HCT116 (cell line): ENCODE data around the gene HAND1. TPM values are rescaled to one million over a fixed set of nuclear protein-coding genes. Genes with fewer than 3 reads are reported as not detected.

Source experiments
- ATAC-seq: fragments of 200-7000 bp; cut with Tn5 transposase; 2 replicates; pipeline ENCODE4 v1.9.1; 2020; ENCODE audit warnings: mild to moderate bottlenecking, moderate library complexity
- BruUV-seq: library from RNA; stranded (reverse); fragments of 400-500 nt; replicated peaks from 2 replicates; lab custom pipeline; 2021; lab: Mats Ljungman, UMichigan
- CTCF ChIA-PET: fragments of 300-600 bp; sonication (Branson Sonifier 250); formaldehyde crosslinking; loops from one replicate; lab custom pipeline; 2021; ENCODE audit warnings: antibody characterized with exemption; lab: Charles Lee
- POLR2A ChIA-PET: fragments of 300-600, 350-600 bp; sonication (Branson Sonifier 250); formaldehyde crosslinking; loops from one replicate; lab custom pipeline; 2021; ENCODE audit warnings: antibody characterized with exemption; lab: Charles Lee
- RAD21 ChIA-PET, 2 experiments: fragments of 300-600 bp; sonication (Branson Sonifier 250); formaldehyde crosslinking; loops; one replicate each; lab custom pipeline; 2023; ENCODE audit warnings: low total read pairs in 2 of 2; ENCODE audit not compliant: uncharacterized antibody in 2 of 2, unreplicated experiment in 2 of 2, low non-redundant PET in 1 of 2; lab: Charles Lee
- DNase-seq: peaks from one replicate; pipeline ENCODE4 v3.0.0-alpha.2; 2010; ENCODE audit warnings: low read depth, low spot score
- H2AFZ ChIP-seq: fragments of 200-600 bp; shearing (Covaris generic), sonication (generic); 2 replicates; pipeline ENCODE4 v1.6.1; 2017; ENCODE audit warnings: low read depth, mixed run types, mixed read lengths, antibody characterized with exemption, low read length; ENCODE audit not compliant: poor library complexity, severe bottlenecking
- H3K27ac ChIP-seq: 2 replicates; pipeline ENCODE4 v1.5.1; 2012; ENCODE audit warnings: low read depth, low read length
- H3K27me3 ChIP-seq: fragments of 200-600 bp; sonication (generic); 2 replicates; pipeline ENCODE4 v1.6.1; 2016; ENCODE audit warnings: mixed run types, low read length, mixed read lengths; ENCODE audit not compliant: insufficient read depth
- H3K36me3 ChIP-seq, 2 experiments: fragments of 200-500 bp in 1 of 2; fragments of 200-600 bp in 1 of 2; sonication (Bioruptor generic) in 1 of 2; sonication (generic) in 1 of 2; 2 replicates each; pipeline versions ENCODE4 v1.5.1 to v1.6.1; 2014 to 2016; ENCODE audit warnings: low read length in 2 of 2, inconsistent platforms in 1 of 2, mixed read lengths in 1 of 2, mixed run types in 1 of 2; ENCODE audit not compliant: insufficient read depth in 2 of 2, control insufficient read depth in 1 of 2
- H3K4me1 ChIP-seq, 2 experiments: fragments of 200-600 bp in 1 of 2; sonication (generic) in 1 of 2; 2 replicates each; pipeline versions ENCODE4 v1.5.1 to v1.6.1; 2012 to 2017; ENCODE audit warnings: low read length in 2 of 2, inconsistent platforms in 1 of 2, mild to moderate bottlenecking in 1 of 2, mixed read lengths in 1 of 2, mixed run types in 1 of 2, moderate library complexity in 1 of 2; ENCODE audit not compliant: insufficient read depth in 2 of 2, control insufficient read depth in 1 of 2
- H3K4me2 ChIP-seq: fragments of 200-600 bp; sonication (generic); 2 replicates; pipeline ENCODE4 v1.6.1; 2017; ENCODE audit warnings: mixed run types, low read length, mixed read lengths
- H3K4me3 ChIP-seq, 2 experiments: fragments of 200-600 bp in 1 of 2; sonication (generic) in 1 of 2; replicated peaks in 1 of 2; 2 replicates each; pipeline ENCODE4 v1.5.1; 2011 to 2016; ENCODE audit warnings: low read length in 2 of 2, control low read depth in 1 of 2, low read depth in 1 of 2, mild to moderate bottlenecking in 1 of 2, mixed read lengths in 1 of 2, mixed run types in 1 of 2
- H3K79me2 ChIP-seq: fragments of 200-600 bp; sonication (generic); 2 replicates; pipeline ENCODE4 v1.6.1; 2017; ENCODE audit warnings: mild to moderate bottlenecking, mixed run types, low read length, moderate library complexity, mixed read lengths; ENCODE audit not compliant: insufficient read depth
- H3K9ac ChIP-seq: fragments of 200-600 bp; sonication (generic); 2 replicates; pipeline ENCODE4 v1.6.1; 2016; ENCODE audit warnings: low read length, mixed read lengths
- H3K9me2 ChIP-seq: fragments of 200-600 bp; sonication (generic), shearing (Covaris generic); 2 replicates; pipeline ENCODE4 v1.6.1; 2017; ENCODE audit warnings: mixed run types, mild to moderate bottlenecking, moderate library complexity; ENCODE audit not compliant: insufficient read depth
- H3K9me3 ChIP-seq, 2 experiments: fragments of 200-500 bp in 1 of 2; fragments of 200-600 bp in 1 of 2; sonication (Bioruptor generic) in 1 of 2; sonication (generic) in 1 of 2; 2 replicates each; pipeline ENCODE4 v1.6.1; 2014 to 2017; ENCODE audit warnings: low read length in 2 of 2, mixed read lengths in 2 of 2, inconsistent platforms in 1 of 2, low read depth in 1 of 2, mild to moderate bottlenecking in 1 of 2, mixed run types in 1 of 2, moderate library complexity in 1 of 2; ENCODE audit not compliant: control insufficient read depth in 1 of 2, insufficient read depth in 1 of 2
- H4K20me1 ChIP-seq: fragments of 200-600 bp; sonication (generic), shearing (Covaris generic); 2 replicates; pipeline ENCODE4 v1.6.1; 2017; ENCODE audit warnings: mixed run types, mild to moderate bottlenecking, moderate library complexity; ENCODE audit not compliant: insufficient read depth
- ELF1 ChIP-seq: IDR thresholded peaks from 2 replicates; pipeline ENCODE4 v1.6.1; 2012; ENCODE audit warnings: low read depth, borderline replicate concordance
- POLR2A ChIP-seq: IDR thresholded peaks from 2 replicates; pipeline ENCODE4 v1.7.0; 2011; ENCODE audit warnings: borderline replicate concordance; ENCODE audit not compliant: insufficient read depth, insufficient read length; ENCODE audit errors: extremely low read depth
- POLR2AphosphoS5 ChIP-seq: IDR thresholded peaks from 2 replicates; pipeline ENCODE4 v1.6.1; 2011; ENCODE audit warnings: mild to moderate bottlenecking, low read depth, low read length, moderate library complexity
- SIN3A ChIP-seq: IDR thresholded peaks from 2 replicates; pipeline ENCODE4 v1.6.1; 2012; ENCODE audit warnings: low read depth
- SP1 ChIP-seq: IDR thresholded peaks from 2 replicates; pipeline ENCODE4 v1.6.1; 2012; ENCODE audit warnings: low read depth
- YY1 ChIP-seq: IDR thresholded peaks from 2 replicates; pipeline ENCODE4 v1.6.1; 2011; ENCODE audit warnings: low read length, low read depth, moderate library complexity, mild to moderate bottlenecking; ENCODE audit not compliant: insufficient replicate concordance; ENCODE audit errors: extremely low read depth
- intact Hi-C: fragments of 100-400 bp; cut with micrococcal nuclease; formaldehyde crosslinking; loops from 2 replicates; pipeline ENCODE4 v1.10.0; 2022
- total RNA-seq: library from RNA; stranded (reverse); gene quantifications from one replicate; pipeline ENCODE4 v1.2.1, GENCODE V29; 2021; ENCODE audit not compliant: unreplicated experiment
- TF ChIP-seq, protein P1 (sequence below), 3 experiments: fragments of 200-600 bp in 1 of 3; sonication (generic) in 1 of 3; IDR thresholded peaks in 2 of 3; conservative IDR thresholded peaks in 1 of 3; 2 replicates each; pipeline ENCODE4 v1.5.1; 2012 to 2017; ENCODE audit warnings: low read depth in 2 of 3, low read length in 2 of 3, antibody characterized with exemption in 1 of 3, borderline replicate concordance in 1 of 3, control low read depth in 1 of 3, mild to moderate bottlenecking in 1 of 3, mixed read lengths in 1 of 3, mixed run types in 1 of 3, moderate library complexity in 1 of 3; ENCODE audit not compliant: insufficient read depth in 1 of 3

Gene HAND1
- total RNA-seq, 1 experiment from 2014 or later, result not detected

DNA sequence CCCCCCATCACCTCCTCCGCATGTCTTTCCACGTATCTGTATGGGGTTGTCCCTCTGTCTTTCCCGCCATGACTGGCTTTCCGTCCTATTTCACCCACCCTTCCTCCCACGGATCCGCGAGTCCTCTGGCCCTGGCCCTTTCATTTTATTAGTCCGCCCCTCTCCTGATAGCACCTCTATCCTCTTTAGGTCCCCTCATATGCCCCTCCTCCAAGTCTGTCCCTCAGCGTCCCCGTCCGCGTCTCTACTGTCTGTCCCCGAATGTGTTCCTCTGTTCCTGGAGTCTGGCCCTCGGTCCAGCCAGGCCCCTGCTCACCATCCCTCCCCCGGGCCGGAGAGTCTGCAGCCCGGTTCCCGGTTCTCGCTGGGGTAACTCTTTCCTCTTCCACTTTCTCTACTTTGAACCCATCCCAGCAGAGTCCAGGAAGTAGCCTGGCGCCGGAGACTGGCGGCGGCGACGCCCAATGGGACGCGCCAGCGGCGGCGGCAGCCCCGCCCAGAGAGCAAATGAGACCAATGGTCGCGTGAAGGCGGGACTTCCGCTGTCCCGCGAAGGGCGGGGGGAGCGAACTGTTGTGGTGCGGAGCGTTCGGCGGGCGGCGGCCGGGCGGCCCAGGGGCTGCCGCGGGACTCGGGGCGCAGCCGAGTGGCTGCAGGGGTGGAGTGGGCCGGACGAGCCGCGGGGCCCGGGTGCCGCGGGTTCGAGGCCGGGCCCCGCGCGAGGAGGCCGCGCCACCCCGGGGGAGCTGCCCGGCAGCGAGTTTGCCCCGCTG is 32.4 kb downstream of the HAND1 start, which contains the start of gene SAP30L:
TSS of gene SAP30L (plus strand) at position 576 of the 773 bp plus-strand sequence. CDS start 608 bp downstream, outside the sequence.
- POLR2A ChIA-PET, result no interaction called here
- BruUV-seq, result TSS peak; percentile 21
- peak; percentile 95 for ATAC-seq
- peak within 1 kb of the TSS; percentile 98 for H2AFZ ChIP-seq
- TF ChIP-seq YY1 (no peak), ELF1 (peak; percentile 91), POLR2AphosphoS5 (peak; percentile 79), POLR2A (peak; percentile 81), SIN3A (peak; percentile 83), SP1 (peak; percentile 98)
- TF ChIP-seq, protein P1, sequence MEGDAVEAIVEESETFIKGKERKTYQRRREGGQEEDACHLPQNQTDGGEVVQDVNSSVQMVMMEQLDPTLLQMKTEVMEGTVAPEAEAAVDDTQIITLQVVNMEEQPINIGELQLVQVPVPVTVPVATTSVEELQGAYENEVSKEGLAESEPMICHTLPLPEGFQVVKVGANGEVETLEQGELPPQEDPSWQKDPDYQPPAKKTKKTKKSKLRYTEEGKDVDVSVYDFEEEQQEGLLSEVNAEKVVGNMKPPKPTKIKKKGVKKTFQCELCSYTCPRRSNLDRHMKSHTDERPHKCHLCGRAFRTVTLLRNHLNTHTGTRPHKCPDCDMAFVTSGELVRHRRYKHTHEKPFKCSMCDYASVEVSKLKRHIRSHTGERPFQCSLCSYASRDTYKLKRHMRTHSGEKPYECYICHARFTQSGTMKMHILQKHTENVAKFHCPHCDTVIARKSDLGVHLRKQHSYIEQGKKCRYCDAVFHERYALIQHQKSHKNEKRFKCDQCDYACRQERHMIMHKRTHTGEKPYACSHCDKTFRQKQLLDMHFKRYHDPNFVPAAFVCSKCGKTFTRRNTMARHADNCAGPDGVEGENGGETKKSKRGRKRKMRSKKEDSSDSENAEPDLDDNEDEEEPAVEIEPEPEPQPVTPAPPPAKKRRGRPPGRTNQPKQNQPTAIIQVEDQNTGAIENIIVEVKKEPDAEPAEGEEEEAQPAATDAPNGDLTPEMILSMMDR (IDR thresholded peaks at IDR 0.05 in 2 of 3, conservative IDR thresholded peaks at IDR 0.05 in 1 of 3; ENCODE audit: borderline replicate concordance in 1 of 3, insufficient read depth in 1 of 3, low read depth in 2 of 3, low read length in 2 of 3), result no peak
- peaks cover 21% of the 10 kb centered on the region for H3K79me2 ChIP-seq
- peak; percentile 71 for DNase-seq
- H3K4me2 ChIP-seq, result peak within 1 kb of the TSS; percentile 97
- H4K20me1 ChIP-seq, result no peaks in the 10 kb centered on the region
- no peaks in the 10 kb centered on the region for H3K9me3 ChIP-seq
- peak within 1 kb of the TSS; percentile 55 to 97 for H3K4me3 ChIP-seq
- H3K27me3 ChIP-seq, result no peaks in the 10 kb centered on the region
- H3K36me3 ChIP-seq, result no peaks in the 10 kb centered on the region
- intact Hi-C loops, result no loop called here
- H3K27ac ChIP-seq, result peak within 1 kb of the TSS; percentile 64
- CTCF ChIA-PET, result no interaction called here
- peaks cover 3 to 19% of the 10 kb centered on the region in 2 experiments; a peak in 3 of 4 replicates for H3K4me1 ChIP-seq
- peak within 1 kb of the TSS; percentile 81 for H3K9ac ChIP-seq
- H3K9me2 ChIP-seq, result no peaks in the 10 kb centered on the region
- RAD21 ChIA-PET, result no interaction called here
